ENCODE measurements around the gene PPFIBP1. TPM values are rescaled to one million over a fixed set of nuclear protein-coding genes. Genes with fewer than 3 reads are reported as not detected.
"Not testable (repeated sequence)": the region's sequence is repeated elsewhere in the genome, so short reads cannot be mapped to it uniquely, and the experiment has no call there.

The PPFIBP1 gene
- total RNA-seq, 1 experiment from 2014 or later = 88.6 TPM

GRCh38 chr12:27592548-27592947 is 68.5 kb downstream of the PPFIBP1 start:
- intact Hi-C loops (cut with micrococcal nuclease; ENCODE audit: unreplicated experiment) (no loop called here), in situ Hi-C loops (cut with HindIII; ENCODE audit: low pct_unique_long_range_greater_than_20kb, low sequenced_read_pairs) (no loop called here)
- Histone ChIP-seq H3K36me3 (ENCODE audit: control insufficient read depth, insufficient read depth, low read length) (no peaks in the 10 kb centered on the region), H3K4me3 (ENCODE audit: low read depth in 2 of 2, low read length in 2 of 2) (no peak overlapping the region), H3K27ac (ENCODE audit: low read length) (no peak overlapping the region), H3K9me3 (ENCODE audit: control insufficient read depth, insufficient read depth, low read depth, low read length) (no peaks in the 10 kb centered on the region), H3K27me3 (ENCODE audit: control insufficient read depth, insufficient read depth, low read length) (no peaks in the 10 kb centered on the region), H3K4me1 (ENCODE audit: control insufficient read depth, insufficient read depth, low read length) (peaks cover 4% of the 10 kb centered on the region; the same call in 1 of the 2 replicates)
- no peak for TF ChIP-seq CTCF (IDR thresholded peaks at IDR 0.05)
- POLR2A ChIA-PET = no interaction called here
- CTCF ChIA-PET = no interaction called here
- DNase-seq (ENCODE audit: low read depth, low spot score) (no peak), ATAC-seq (no peak)
- no TSS peak for BruUV-seq (replicated peaks)

GRCh38 chr12:27593266-27593665 is 69.3 kb downstream of the PPFIBP1 start:
- TF ChIP-seq CTCF (IDR thresholded peaks at IDR 0.05) = no peak
- no peak for TF ChIP-seq POLR2AphosphoS5 (IDR thresholded peaks at IDR 0.05; ENCODE audit: low read depth, low read length)
- TF ChIP-seq SIN3A (IDR thresholded peaks at IDR 0.05; ENCODE audit: borderline replicate concordance, insufficient read depth, low read depth, low read length) = no peak
- no peaks in the 10 kb centered on the region for H3K9me3 ChIP-seq (ENCODE audit: control insufficient read depth, insufficient read depth, low read depth, low read length)
- H3K36me3 ChIP-seq (ENCODE audit: control insufficient read depth, insufficient read depth, low read length) = no peaks in the 10 kb centered on the region
- intact Hi-C loops (cut with micrococcal nuclease; ENCODE audit: unreplicated experiment) = no loop called here
- POLR2A ChIA-PET = interaction anchor here (0.5 kb wide), 1 partner anchor 195 kb away, joined by 4 read pairs; no protein-coding TSS in a partner anchor
- no peak overlapping the region for H3K4me3 ChIP-seq (ENCODE audit: low read depth in 2 of 2, low read length in 2 of 2)
- H3K4me1 ChIP-seq (ENCODE audit: control insufficient read depth, insufficient read depth, low read length) = peaks cover 2% of the 10 kb centered on the region; the same call in 1 of the 2 replicates
- DNase-seq (ENCODE audit: low read depth, low spot score) = no peak
- CTCF ChIA-PET = no interaction called here
- H3K27ac ChIP-seq (ENCODE audit: low read length) = no peak overlapping the region
- in situ Hi-C loops (cut with HindIII; ENCODE audit: low pct_unique_long_range_greater_than_20kb, low sequenced_read_pairs) = no loop called here
- no TSS peak for BruUV-seq (replicated peaks)
- ATAC-seq = no peak
- H3K27me3 ChIP-seq (ENCODE audit: control insufficient read depth, insufficient read depth, low read length) = no peaks in the 10 kb centered on the region

- no peak overlapping the region for H3K4me3 ChIP-seq (ENCODE audit: low read depth in 2 of 2, low read length in 2 of 2)
- TF ChIP-seq, protein P1, sequence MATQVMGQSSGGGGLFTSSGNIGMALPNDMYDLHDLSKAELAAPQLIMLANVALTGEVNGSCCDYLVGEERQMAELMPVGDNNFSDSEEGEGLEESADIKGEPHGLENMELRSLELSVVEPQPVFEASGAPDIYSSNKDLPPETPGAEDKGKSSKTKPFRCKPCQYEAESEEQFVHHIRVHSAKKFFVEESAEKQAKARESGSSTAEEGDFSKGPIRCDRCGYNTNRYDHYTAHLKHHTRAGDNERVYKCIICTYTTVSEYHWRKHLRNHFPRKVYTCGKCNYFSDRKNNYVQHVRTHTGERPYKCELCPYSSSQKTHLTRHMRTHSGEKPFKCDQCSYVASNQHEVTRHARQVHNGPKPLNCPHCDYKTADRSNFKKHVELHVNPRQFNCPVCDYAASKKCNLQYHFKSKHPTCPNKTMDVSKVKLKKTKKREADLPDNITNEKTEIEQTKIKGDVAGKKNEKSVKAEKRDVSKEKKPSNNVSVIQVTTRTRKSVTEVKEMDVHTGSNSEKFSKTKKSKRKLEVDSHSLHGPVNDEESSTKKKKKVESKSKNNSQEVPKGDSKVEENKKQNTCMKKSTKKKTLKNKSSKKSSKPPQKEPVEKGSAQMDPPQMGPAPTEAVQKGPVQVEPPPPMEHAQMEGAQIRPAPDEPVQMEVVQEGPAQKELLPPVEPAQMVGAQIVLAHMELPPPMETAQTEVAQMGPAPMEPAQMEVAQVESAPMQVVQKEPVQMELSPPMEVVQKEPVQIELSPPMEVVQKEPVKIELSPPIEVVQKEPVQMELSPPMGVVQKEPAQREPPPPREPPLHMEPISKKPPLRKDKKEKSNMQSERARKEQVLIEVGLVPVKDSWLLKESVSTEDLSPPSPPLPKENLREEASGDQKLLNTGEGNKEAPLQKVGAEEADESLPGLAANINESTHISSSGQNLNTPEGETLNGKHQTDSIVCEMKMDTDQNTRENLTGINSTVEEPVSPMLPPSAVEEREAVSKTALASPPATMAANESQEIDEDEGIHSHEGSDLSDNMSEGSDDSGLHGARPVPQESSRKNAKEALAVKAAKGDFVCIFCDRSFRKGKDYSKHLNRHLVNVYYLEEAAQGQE (IDR thresholded peaks at IDR 0.05; ENCODE audit: insufficient read depth in 1 of 2, low read depth in 2 of 2, low read length in 1 of 2) = no peak
- no peak for TF ChIP-seq SIN3A (IDR thresholded peaks at IDR 0.05; ENCODE audit: borderline replicate concordance, insufficient read depth, low read depth, low read length)
- TF ChIP-seq CTCF (IDR thresholded peaks at IDR 0.05) = no peak
- no peak for TF ChIP-seq TCF7L2 (IDR thresholded peaks at IDR 0.05; ENCODE audit: low read depth, low read length)
- TF ChIP-seq POLR2AphosphoS5 (IDR thresholded peaks at IDR 0.05; ENCODE audit: low read depth, low read length) = no peak
- ChIA-PET CTCF (no interaction called here), POLR2A (no interaction called here)
- no peak overlapping the region for H3K27ac ChIP-seq (ENCODE audit: low read length)
- H3K36me3 ChIP-seq (ENCODE audit: control insufficient read depth, insufficient read depth, low read length) = no peaks in the 10 kb centered on the region
- intact Hi-C loops (cut with micrococcal nuclease; ENCODE audit: unreplicated experiment) = no loop called here
- no TSS peak for BruUV-seq (replicated peaks)
- H3K9me3 ChIP-seq (ENCODE audit: control insufficient read depth, insufficient read depth, low read depth, low read length) = no peaks in the 10 kb centered on the region
- H3K4me1 ChIP-seq (ENCODE audit: control insufficient read depth, insufficient read depth, low read length) = no peaks in the 10 kb centered on the region
- ATAC-seq = no peak
- in situ Hi-C loops (cut with HindIII; ENCODE audit: low pct_unique_long_range_greater_than_20kb, low sequenced_read_pairs) = no loop called here
- no peaks in the 10 kb centered on the region for H3K27me3 ChIP-seq (ENCODE audit: control insufficient read depth, insufficient read depth, low read length)
- no peak for DNase-seq (ENCODE audit: low read depth, low spot score)
These were observed 71.2 kb downstream of the PPFIBP1 start for GRCh38 chr12:27595231-27595642.

DNA sequence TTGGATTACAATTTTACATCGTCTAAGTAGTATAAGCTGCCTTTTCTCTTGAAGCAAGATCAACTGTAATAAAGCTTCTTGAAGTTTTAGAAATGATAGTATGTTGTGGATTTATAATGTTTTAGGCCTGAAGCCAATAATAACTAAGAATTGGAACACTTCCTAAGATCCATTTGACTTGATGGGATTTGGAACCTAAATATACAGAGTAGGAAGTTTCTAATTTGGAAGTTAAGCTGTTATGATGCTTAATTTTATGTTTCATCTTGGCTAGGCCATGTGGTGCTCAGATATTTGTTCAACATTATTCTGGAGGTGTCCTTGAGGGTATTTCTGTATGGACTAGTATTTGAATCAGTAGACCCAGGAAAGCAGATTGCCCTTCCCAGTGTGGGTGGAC is 74.9 kb downstream of the PPFIBP1 start:
- ATAC-seq; H3K36me3 ChIP-seq (ENCODE audit: control insufficient read depth, insufficient read depth, low read length); intact Hi-C loops (cut with micrococcal nuclease; ENCODE audit: unreplicated experiment); in situ Hi-C loops (cut with HindIII; ENCODE audit: low pct_unique_long_range_greater_than_20kb, low sequenced_read_pairs); H3K27ac ChIP-seq (ENCODE audit: low read length); DNase-seq (ENCODE audit: low read depth, low spot score); H3K4me1 ChIP-seq (ENCODE audit: control insufficient read depth, insufficient read depth, low read length); CTCF ChIA-PET; BruUV-seq (replicated peaks); H3K27me3 ChIP-seq (ENCODE audit: control insufficient read depth, insufficient read depth, low read length); H3K4me3 ChIP-seq (ENCODE audit: low read depth in 2 of 2, low read length in 2 of 2); H3K9me3 ChIP-seq (ENCODE audit: control insufficient read depth, insufficient read depth, low read depth, low read length): not testable (repeated sequence)
- POLR2A ChIA-PET = interaction anchor here (0.5 kb wide), 1 partner anchor 76 kb away, joined by 6 read pairs; no protein-coding TSS in a partner anchor
